ENCODE results near the gene INPP5F. TPM values are rescaled to one million over a fixed set of nuclear protein-coding genes. Genes with fewer than 3 reads are reported as not detected.

Gene INPP5F
- total and polyA plus RNA-seq, 2 donors (not counting 1 experiment from before 2014, with no cell fraction given) = 15.0 to 23.3 TPM

GRCh38 chr10:119702583-119702982 lies 23.3 kb upstream of the INPP5F start:
- no peak for DNase-seq (ENCODE audit: low read depth in 2 of 2)
- H3K36me3 ChIP-seq (ENCODE audit: control insufficient read depth, insufficient read depth, low read length) = no peaks in the 10 kb centered on the region
- H3K79me2 ChIP-seq (ENCODE audit: control insufficient read depth, insufficient read depth, low read length) = no peaks in the 10 kb centered on the region
- H3K4me1 ChIP-seq (ENCODE audit: control insufficient read depth, extremely low read depth, insufficient read depth, low read length) = peaks cover 3% of the 10 kb centered on the region
- no peak overlapping the region for H3K4me2 ChIP-seq (ENCODE audit: extremely low read depth, insufficient read depth, low read length)
- no peak overlapping the region for H3K9ac ChIP-seq (ENCODE audit: insufficient read depth, low read length)
- no peak overlapping the region for H3K4me3 ChIP-seq (replicated peaks in 1 of 4; ENCODE audit: control extremely low read depth in 1 of 4, insufficient read depth in 1 of 4, low read depth in 3 of 4, low read length in 4 of 4)
- H4K20me1 ChIP-seq (ENCODE audit: control insufficient read depth, extremely low read depth, insufficient read depth, low read length) = no peaks in the 10 kb centered on the region
- H3K27me3 ChIP-seq (ENCODE audit: control insufficient read depth, insufficient read depth, low read length) = no peaks in the 10 kb centered on the region
- no peaks in the 10 kb centered on the region for H3K9me3 ChIP-seq (ENCODE audit: control insufficient read depth, insufficient read depth, low read depth, low read length)
- no peak overlapping the region for H2AFZ ChIP-seq (ENCODE audit: low read length)
- H3K27ac ChIP-seq (ENCODE audit: insufficient read depth, low read length) = no peak overlapping the region
- TF ChIP-seq EZH2 (IDR thresholded peaks at IDR 0.05; ENCODE audit: low read length, missing control alignments) (no peak), CTCF (conservative IDR thresholded peaks at IDR 0.05 in 1 of 2, IDR thresholded peaks at IDR 0.05 in 1 of 2; ENCODE audit: low read depth in 1 of 2, low read length in 2 of 2) (no peak)

DNA sequence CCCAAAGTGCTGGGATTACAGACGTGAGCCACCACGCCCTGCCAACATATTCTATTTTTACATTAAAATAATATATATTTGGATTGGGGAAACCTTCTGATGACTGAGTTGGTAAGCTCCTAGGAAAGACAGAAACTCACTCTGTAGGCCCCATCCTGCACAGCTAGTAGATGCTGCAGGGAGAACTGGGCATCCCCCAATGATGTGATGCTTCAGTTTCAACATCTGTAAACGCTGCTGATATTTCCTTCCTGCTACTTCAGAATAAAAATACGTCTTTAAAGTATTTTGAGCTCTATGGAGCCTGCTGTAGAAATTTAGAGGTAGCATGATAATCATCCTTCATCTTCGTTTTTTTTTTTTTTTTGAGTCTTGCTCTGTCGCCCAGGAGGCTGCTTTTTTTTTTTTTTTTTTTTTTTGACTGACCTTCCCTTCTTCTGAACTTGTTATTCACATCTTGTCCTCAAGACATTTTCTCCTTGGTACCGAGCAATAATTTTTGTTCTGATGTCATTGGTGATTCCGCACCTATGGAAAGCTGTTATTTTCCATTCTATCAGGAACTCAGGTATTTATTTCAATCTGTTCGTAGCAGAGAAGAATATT lies 21.8 kb upstream of the INPP5F start:
- no peak for DNase-seq (ENCODE audit: low read depth in 2 of 2)
- Histone ChIP-seq H3K4me3 (replicated peaks in 1 of 4; ENCODE audit: control extremely low read depth in 1 of 4, insufficient read depth in 1 of 4, low read depth in 3 of 4, low read length in 4 of 4) (no peak overlapping the region), H3K4me2 (ENCODE audit: extremely low read depth, insufficient read depth, low read length) (no peak overlapping the region), H3K27ac (ENCODE audit: insufficient read depth, low read length) (no peak overlapping the region), H4K20me1 (ENCODE audit: control insufficient read depth, extremely low read depth, insufficient read depth, low read length) (no peaks in the 10 kb centered on the region), H3K4me1 (ENCODE audit: control insufficient read depth, extremely low read depth, insufficient read depth, low read length) (peaks cover 3% of the 10 kb centered on the region), H3K79me2 (ENCODE audit: control insufficient read depth, insufficient read depth, low read length) (no peaks in the 10 kb centered on the region), H3K27me3 (ENCODE audit: control insufficient read depth, insufficient read depth, low read length) (no peaks in the 10 kb centered on the region), H3K9ac (ENCODE audit: insufficient read depth, low read length) (no peak overlapping the region), H3K36me3 (ENCODE audit: control insufficient read depth, insufficient read depth, low read length) (no peaks in the 10 kb centered on the region), H3K9me3 (ENCODE audit: control insufficient read depth, insufficient read depth, low read depth, low read length) (no peaks in the 10 kb centered on the region), H2AFZ (ENCODE audit: low read length) (no peak overlapping the region)
- TF ChIP-seq CTCF (conservative IDR thresholded peaks at IDR 0.05 in 1 of 2, IDR thresholded peaks at IDR 0.05 in 1 of 2; ENCODE audit: low read depth in 1 of 2, low read length in 2 of 2) (no peak), EZH2 (IDR thresholded peaks at IDR 0.05; ENCODE audit: low read length, missing control alignments) (no peak)

GRCh38 chr10:119705434-119705831 lies 20.4 kb upstream of the INPP5F start:
- Histone ChIP-seq H3K4me2 (ENCODE audit: extremely low read depth, insufficient read depth, low read length) (no peak overlapping the region), H3K9ac (ENCODE audit: insufficient read depth, low read length) (no peak overlapping the region), H3K27ac (ENCODE audit: insufficient read depth, low read length) (no peak overlapping the region), H3K9me3 (ENCODE audit: control insufficient read depth, insufficient read depth, low read depth, low read length) (no peaks in the 10 kb centered on the region), H2AFZ (ENCODE audit: low read length) (no peak overlapping the region), H3K79me2 (ENCODE audit: control insufficient read depth, insufficient read depth, low read length) (no peaks in the 10 kb centered on the region), H3K4me3 (replicated peaks in 1 of 4; ENCODE audit: control extremely low read depth in 1 of 4, insufficient read depth in 1 of 4, low read depth in 3 of 4, low read length in 4 of 4) (no peak overlapping the region), H3K4me1 (ENCODE audit: control insufficient read depth, extremely low read depth, insufficient read depth, low read length) (peaks cover 3% of the 10 kb centered on the region), H3K36me3 (ENCODE audit: control insufficient read depth, insufficient read depth, low read length) (no peaks in the 10 kb centered on the region), H3K27me3 (ENCODE audit: control insufficient read depth, insufficient read depth, low read length) (peaks cover 2% of the 10 kb centered on the region), H4K20me1 (ENCODE audit: control insufficient read depth, extremely low read depth, insufficient read depth, low read length) (no peaks in the 10 kb centered on the region)
- TF ChIP-seq EZH2 (IDR thresholded peaks at IDR 0.05; ENCODE audit: low read length, missing control alignments) = no peak
- no peak for TF ChIP-seq CTCF (conservative IDR thresholded peaks at IDR 0.05 in 1 of 2, IDR thresholded peaks at IDR 0.05 in 1 of 2; ENCODE audit: low read depth in 1 of 2, low read length in 2 of 2)
- DNase-seq (ENCODE audit: low read depth in 2 of 2) = no peak
